ENCODE data around the gene HPN. TPM values are rescaled to one million over a fixed set of nuclear protein-coding genes. Genes with fewer than 3 reads are reported as not detected.
"Not testable (repeated sequence)": the region's sequence is repeated elsewhere in the genome, so short reads cannot be mapped to it uniquely, and the experiment has no call there.

HPN gene
- total and polyA plus RNA-seq, 9 donors = 0.42 to 21.1 (median 2.9) TPM; not detected in 1

- no peaks in the 10 kb centered on the region for H3K9me3 ChIP-seq
- H3K4me3 ChIP-seq = no peak overlapping the region
- no peaks in the 10 kb centered on the region for H3K36me3 ChIP-seq
- no peaks in the 10 kb centered on the region for H3K27me3 ChIP-seq
- TF ChIP-seq EP300 (IDR thresholded peaks at IDR 0.05) = no peak
- 80 to 83% (median 82%) methylated on average over 6 of the region's 6 CpGs for WGBS, 3 donors
- no peak for DNase-seq
- intact Hi-C loops (cut with DNase I) = no loop called here
- no peak overlapping the region for H3K27ac ChIP-seq
- H3K4me1 ChIP-seq (ENCODE audit: insufficient read depth) = peaks cover 1% of the 10 kb centered on the region
Measured at GRCh38 chr19:35026418-35026817, 15.1 kb upstream of the HPN start.

- Histone ChIP-seq H3K27me3 (no peaks in the 10 kb centered on the region), H3K4me3 (no peak overlapping the region), H3K9me3 (no peaks in the 10 kb centered on the region), H3K4me1 (ENCODE audit: insufficient read depth) (peaks cover 1% of the 10 kb centered on the region), H3K27ac (no peak overlapping the region), H3K36me3 (no peaks in the 10 kb centered on the region)
- DNase-seq = no peak
- WGBS, 3 donors = 81% methylated on average over 8 of the region's 8 CpGs
- TF ChIP-seq POLR2A (IDR thresholded peaks at IDR 0.05) (no peak), EP300 (IDR thresholded peaks at IDR 0.05) (no peak), CTCF (IDR thresholded peaks at IDR 0.05) (no peak)
- intact Hi-C loops (cut with DNase I) = no loop called here
Measured at GRCh38 chr19:35027009-35027408, 14.5 kb upstream of the HPN start.

GRCh38 chr19:35027851-35028599 is 13.5 kb upstream of the HPN start:
- no peaks in the 10 kb centered on the region for H3K36me3 ChIP-seq
- intact Hi-C loops (cut with DNase I) = no loop called here
- H3K4me1 ChIP-seq (ENCODE audit: insufficient read depth) = peaks cover 1% of the 10 kb centered on the region
- H3K27me3 ChIP-seq = no peaks in the 10 kb centered on the region
- no peak overlapping the region for H3K4me3 ChIP-seq
- no peaks in the 10 kb centered on the region for H3K9me3 ChIP-seq
- WGBS, 3 donors = 68 to 79% (median 70%) methylated on average over 7 of the region's 7 CpGs
- no peak overlapping the region for H3K27ac ChIP-seq
- DNase-seq = no peak
- TF ChIP-seq POLR2A (IDR thresholded peaks at IDR 0.05) (no peak), EP300 (IDR thresholded peaks at IDR 0.05) (no peak), CTCF (IDR thresholded peaks at IDR 0.05) (no peak)

GRCh38 chr19:35028600-35028885 is 13.0 kb upstream of the HPN start:
- H3K4me1 ChIP-seq (ENCODE audit: insufficient read depth); H3K27me3 ChIP-seq; H3K4me3 ChIP-seq; H3K36me3 ChIP-seq; H3K27ac ChIP-seq; H3K9me3 ChIP-seq; intact Hi-C loops (cut with DNase I); DNase-seq: not testable (repeated sequence)
- 84 to 92% (median 87%) methylated on average over 3 of the region's 3 CpGs for WGBS, 3 donors

GRCh38 chr19:35029275-35029736 is 12.2 kb upstream of the HPN start:
- 63 to 76% (median 74%) methylated on average over 11 of the region's 11 CpGs for WGBS, 3 donors
- H3K27ac ChIP-seq = not testable (repeated sequence)

GRCh38 chr19:35029737-35030256 is 11.7 kb upstream of the HPN start:
- no peak overlapping the region for H3K27ac ChIP-seq

More at GRCh38 chr19:35029275-35029736, 12.2 kb upstream of the HPN start:
- H3K4me1 ChIP-seq (ENCODE audit: insufficient read depth); intact Hi-C loops (cut with DNase I); DNase-seq; H3K9me3 ChIP-seq; H3K27me3 ChIP-seq; H3K4me3 ChIP-seq; H3K36me3 ChIP-seq: not testable (repeated sequence)

More at GRCh38 chr19:35029737-35030256, 11.7 kb upstream of the HPN start:
- no peaks in the 10 kb centered on the region for H3K27me3 ChIP-seq
- H3K36me3 ChIP-seq = no peaks in the 10 kb centered on the region
- intact Hi-C loops (cut with DNase I) = no loop called here
- H3K9me3 ChIP-seq = no peaks in the 10 kb centered on the region
- no peak for TF ChIP-seq POLR2A (IDR thresholded peaks at IDR 0.05)
- no peak for TF ChIP-seq EP300 (IDR thresholded peaks at IDR 0.05)
- no peak for TF ChIP-seq CTCF (IDR thresholded peaks at IDR 0.05)
- no peak for DNase-seq
- 9 to 14% (median 10%) methylated on average over 9 to 11 of the region's 11 CpGs for WGBS, 3 donors
- peaks cover 1% of the 10 kb centered on the region for H3K4me1 ChIP-seq (ENCODE audit: insufficient read depth)
- H3K4me3 ChIP-seq = peak overlapping the region; percentile 55
